ENCODE results near the gene PCDHA7. TPM values are rescaled to one million over a fixed set of nuclear protein-coding genes. Genes with fewer than 3 reads are reported as not detected.

PCDHA7 gene
- total and polyA plus RNA-seq, 4 donors, result 0.10 to 0.52 (median 0.21) TPM

DNA sequence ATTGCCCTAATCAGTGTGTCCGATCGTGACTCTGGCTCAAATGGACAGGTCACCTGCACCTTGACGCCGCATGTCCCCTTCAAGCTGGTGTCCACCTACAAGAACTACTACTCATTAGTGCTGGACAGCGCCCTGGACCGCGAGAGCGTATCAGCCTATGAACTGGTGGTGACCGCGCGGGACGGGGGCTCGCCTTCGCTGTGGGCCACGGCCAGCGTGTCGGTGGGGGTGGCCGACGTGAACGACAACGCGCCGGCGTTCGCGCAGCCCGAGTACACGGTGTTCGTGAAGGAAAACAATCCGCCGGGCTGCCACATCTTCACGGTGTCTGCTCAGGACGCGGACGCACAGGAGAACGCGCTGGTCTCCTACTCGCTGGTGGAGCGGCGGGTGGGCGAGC lies 49.3 kb downstream of the PCDHA7 start:
- no peak for DNase-seq
- WGBS, 2 donors, result 37 to 45% methylated on average over 41 of the region's 41 CpGs
- peaks cover 0 to 8% (median 0%) of the 10 kb centered on the region in 3 donors for H3K27me3 ChIP-seq (ENCODE audit: control insufficient read depth in 3 of 3, insufficient read depth in 3 of 3, low read length in 2 of 3)
- H3K9ac ChIP-seq (ENCODE audit: insufficient read depth in 1 of 2, low read length in 2 of 2), result no peak overlapping the region
- no peak overlapping the region for H3K4me3 ChIP-seq
- H3K27ac ChIP-seq (ENCODE audit: low read depth in 1 of 2, low read length in 1 of 2), result no peak overlapping the region
- H3K9me3 ChIP-seq (ENCODE audit: control insufficient read depth in 4 of 4, insufficient read depth in 3 of 4, low read length in 3 of 4), result peaks cover 4 to 20% (median 7%) of the 10 kb centered on the region in 4 donors
- H3K36me3 ChIP-seq (ENCODE audit: control insufficient read depth in 4 of 4, insufficient read depth in 4 of 4, low read length in 4 of 4), result no peaks in the 10 kb centered on the region
- H3K4me1 ChIP-seq (ENCODE audit: control insufficient read depth in 5 of 5, insufficient read depth in 5 of 5, low read length in 5 of 5), result peaks cover 0 to 5% (median 0%) of the 10 kb centered on the region in 5 donors
- TF ChIP-seq, protein P1, sequence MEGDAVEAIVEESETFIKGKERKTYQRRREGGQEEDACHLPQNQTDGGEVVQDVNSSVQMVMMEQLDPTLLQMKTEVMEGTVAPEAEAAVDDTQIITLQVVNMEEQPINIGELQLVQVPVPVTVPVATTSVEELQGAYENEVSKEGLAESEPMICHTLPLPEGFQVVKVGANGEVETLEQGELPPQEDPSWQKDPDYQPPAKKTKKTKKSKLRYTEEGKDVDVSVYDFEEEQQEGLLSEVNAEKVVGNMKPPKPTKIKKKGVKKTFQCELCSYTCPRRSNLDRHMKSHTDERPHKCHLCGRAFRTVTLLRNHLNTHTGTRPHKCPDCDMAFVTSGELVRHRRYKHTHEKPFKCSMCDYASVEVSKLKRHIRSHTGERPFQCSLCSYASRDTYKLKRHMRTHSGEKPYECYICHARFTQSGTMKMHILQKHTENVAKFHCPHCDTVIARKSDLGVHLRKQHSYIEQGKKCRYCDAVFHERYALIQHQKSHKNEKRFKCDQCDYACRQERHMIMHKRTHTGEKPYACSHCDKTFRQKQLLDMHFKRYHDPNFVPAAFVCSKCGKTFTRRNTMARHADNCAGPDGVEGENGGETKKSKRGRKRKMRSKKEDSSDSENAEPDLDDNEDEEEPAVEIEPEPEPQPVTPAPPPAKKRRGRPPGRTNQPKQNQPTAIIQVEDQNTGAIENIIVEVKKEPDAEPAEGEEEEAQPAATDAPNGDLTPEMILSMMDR (IDR thresholded peaks at IDR 0.05; ENCODE audit: control extremely low read depth, extremely low read depth), result no peak
- no peak for ATAC-seq (ENCODE audit: insufficient read depth, low FRiP score)

DNA sequence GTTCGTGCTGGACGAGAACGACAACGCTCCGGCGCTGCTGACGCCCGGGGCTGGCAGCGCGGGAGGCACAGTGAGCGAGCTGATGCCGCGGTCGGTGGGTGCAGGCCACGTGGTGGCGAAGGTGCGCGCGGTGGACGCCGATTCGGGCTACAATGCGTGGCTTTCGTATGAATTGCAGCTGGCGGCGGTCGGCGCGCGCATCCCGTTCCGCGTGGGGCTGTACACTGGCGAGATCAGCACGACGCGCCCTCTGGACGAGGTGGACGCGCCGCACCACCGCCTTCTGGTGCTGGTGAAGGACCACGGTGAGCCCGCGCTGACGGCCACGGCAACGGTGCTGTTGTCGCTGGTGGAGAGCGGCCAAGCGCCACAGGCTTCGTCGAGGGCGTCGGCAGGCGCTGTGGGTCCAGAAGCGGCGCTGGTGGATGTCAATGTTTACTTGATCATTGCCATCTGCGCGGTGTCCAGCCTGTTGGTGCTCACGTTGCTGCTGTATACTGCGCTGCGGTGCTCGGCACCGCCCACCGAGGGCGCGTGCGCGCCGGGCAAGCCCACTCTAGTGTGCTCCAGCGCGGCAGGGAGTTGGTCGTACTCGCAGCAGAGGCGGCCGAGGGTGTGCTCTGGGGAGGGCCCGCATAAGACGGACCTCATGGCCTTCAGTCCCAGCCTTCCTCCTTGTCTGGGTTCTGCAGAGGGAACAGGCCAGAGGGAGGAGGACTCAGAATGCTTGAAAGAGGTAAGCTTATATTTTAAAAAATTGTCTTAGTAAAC lies 50.0 kb downstream of the PCDHA7 start:
- 37 to 44% methylated on average over 79 of the region's 79 CpGs for WGBS, 2 donors
- Histone ChIP-seq H3K4me3 (no peak overlapping the region), H3K4me1 (ENCODE audit: control insufficient read depth in 5 of 5, insufficient read depth in 5 of 5, low read length in 5 of 5) (peaks cover 0 to 5% (median 0%) of the 10 kb centered on the region in 5 donors), H3K9ac (ENCODE audit: insufficient read depth in 1 of 2, low read length in 2 of 2) (no peak overlapping the region), H3K9me3 (ENCODE audit: control insufficient read depth in 4 of 4, insufficient read depth in 3 of 4, low read length in 3 of 4) (peaks cover 4 to 20% (median 7%) of the 10 kb centered on the region in 4 donors), H3K27me3 (ENCODE audit: control insufficient read depth in 3 of 3, insufficient read depth in 3 of 3, low read length in 2 of 3) (peaks cover 0 to 8% (median 0%) of the 10 kb centered on the region in 3 donors), H3K36me3 (ENCODE audit: control insufficient read depth in 4 of 4, insufficient read depth in 4 of 4, low read length in 4 of 4) (no peaks in the 10 kb centered on the region), H3K27ac (ENCODE audit: low read depth in 1 of 2, low read length in 1 of 2) (no peak overlapping the region)
- TF ChIP-seq, protein P1 (IDR thresholded peaks at IDR 0.05; ENCODE audit: control extremely low read depth, extremely low read depth), result no peak
- ATAC-seq (ENCODE audit: insufficient read depth, low FRiP score), result no peak
- DNase-seq, result no peak

Other genes with a start within 250 kb of the PCDHA7 start
- 10 to 100 TPM; 57.9 to 86.0 TPM for gene CD14, start 201.1 kb upstream of the PCDHA7 start, total RNA-seq
- gene CD14, start 201.1 kb upstream of the PCDHA7 start, polyA plus RNA-seq, result 100 to 1,000 TPM in 1 of 2 donors, 10 to 100 TPM in 1; 74.5 to 357 TPM
- 10 to 100 TPM in 1 of 2 donors, 1 to 10 TPM in 1; 9.0 to 14.9 TPM for gene TMCO6, start 194.8 kb upstream of the PCDHA7 start, total RNA-seq
- 10 to 100 TPM; 13.2 to 25.8 TPM for gene TMCO6, start 194.8 kb upstream of the PCDHA7 start, polyA plus RNA-seq
- 10 to 100 TPM; 35.4 to 57.9 TPM for gene NDUFA2, start 186.6 kb upstream of the PCDHA7 start, total RNA-seq
- gene NDUFA2, start 186.6 kb upstream of the PCDHA7 start, polyA plus RNA-seq, result 100 to 1,000 TPM; 133 to 365 TPM
- 100 to 1,000 TPM in 1 of 2 donors, 10 to 100 TPM in 1; 85.3 to 104 TPM for gene IK, start 186.4 kb upstream of the PCDHA7 start, total RNA-seq
- gene IK, start 186.4 kb upstream of the PCDHA7 start, polyA plus RNA-seq, result 10 to 100 TPM; 58.3 to 95.7 TPM
- 10 to 100 TPM; 15.0 to 25.5 TPM for gene WDR55, start 169.4 kb upstream of the PCDHA7 start, total RNA-seq
- 10 to 100 TPM; 16.6 to 17.9 TPM for gene WDR55, start 169.4 kb upstream of the PCDHA7 start, polyA plus RNA-seq
- gene DND1, start 160.7 kb upstream of the PCDHA7 start, total RNA-seq, result 1 to 10 TPM in 1 of 2 donors, under 1 TPM in 1; 0.60 to 1.7 TPM
- 1 to 10 TPM; 1.5 to 1.9 TPM for gene DND1, start 160.7 kb upstream of the PCDHA7 start, polyA plus RNA-seq
- 10 to 100 TPM; 46.9 to 54.6 TPM for gene HARS1, start 142.9 kb upstream of the PCDHA7 start, total RNA-seq
- gene HARS1, start 142.9 kb upstream of the PCDHA7 start, polyA plus RNA-seq, result 10 to 100 TPM; 43.8 to 49.8 TPM
- 10 to 100 TPM; 24.6 to 37.2 TPM for gene HARS2, start 142.8 kb upstream of the PCDHA7 start, total RNA-seq
- gene HARS2, start 142.8 kb upstream of the PCDHA7 start, polyA plus RNA-seq, result 10 to 100 TPM; 15.6 to 18.8 TPM
- 10 to 100 TPM; 30.2 to 43.3 TPM for gene ZMAT2, start 133.8 kb upstream of the PCDHA7 start, total RNA-seq
- gene ZMAT2, start 133.8 kb upstream of the PCDHA7 start, polyA plus RNA-seq, result 10 to 100 TPM; 52.1 to 73.8 TPM
- gene PCDHA1, start 48.1 kb upstream of the PCDHA7 start, total RNA-seq, result not detected
- under 1 TPM; 0.02 to 0.30 TPM for gene PCDHA1, start 48.1 kb upstream of the PCDHA7 start, polyA plus RNA-seq
- under 1 TPM; 0.15 to 0.43 TPM for gene PCDHA2, start 39.4 kb upstream of the PCDHA7 start, total RNA-seq
- gene PCDHA2, start 39.4 kb upstream of the PCDHA7 start, polyA plus RNA-seq, result under 1 TPM in 1 of 2 donors, not detected in 1; 0.02 TPM
- under 1 TPM; 0.31 to 0.74 TPM for gene PCDHA3, start 33.2 kb upstream of the PCDHA7 start, total RNA-seq
- gene PCDHA3, start 33.2 kb upstream of the PCDHA7 start, polyA plus RNA-seq, result under 1 TPM; 0.07 to 0.22 TPM
- 1 to 10 TPM; 1.6 to 2.9 TPM for gene PCDHA4, start 27.2 kb upstream of the PCDHA7 start, total RNA-seq
- under 1 TPM; 0.26 to 0.41 TPM for gene PCDHA4, start 27.2 kb upstream of the PCDHA7 start, polyA plus RNA-seq
- under 1 TPM; 0.34 to 0.46 TPM for gene PCDHA5, start 12.7 kb upstream of the PCDHA7 start, total RNA-seq
- under 1 TPM in 1 of 2 donors, not detected in 1; 0.10 TPM for gene PCDHA5, start 12.7 kb upstream of the PCDHA7 start, polyA plus RNA-seq
- under 1 TPM; 0.51 to 0.92 TPM for gene PCDHA6, start 6.3 kb upstream of the PCDHA7 start, total RNA-seq
- under 1 TPM; 0.11 to 0.20 TPM for gene PCDHA6, start 6.3 kb upstream of the PCDHA7 start, polyA plus RNA-seq
- gene PCDHA8, start 6.9 kb downstream of the PCDHA7 start, total RNA-seq, result under 1 TPM; 0.23 to 0.37 TPM
- gene PCDHA8, start 6.9 kb downstream of the PCDHA7 start, polyA plus RNA-seq, result under 1 TPM in 1 of 2 donors, not detected in 1; 0.14 TPM
- gene PCDHA9, start 14.1 kb downstream of the PCDHA7 start, total RNA-seq, result under 1 TPM; 0.49 to 0.68 TPM
- gene PCDHA9, start 14.1 kb downstream of the PCDHA7 start, polyA plus RNA-seq, result not detected
- gene PCDHA10, start 21.6 kb downstream of the PCDHA7 start, total RNA-seq, result 1 to 10 TPM in 1 of 2 donors, under 1 TPM in 1; 0.48 to 1.6 TPM
- under 1 TPM; 0.02 to 0.11 TPM for gene PCDHA10, start 21.6 kb downstream of the PCDHA7 start, polyA plus RNA-seq
- gene PCDHA11, start 34.7 kb downstream of the PCDHA7 start, total RNA-seq, result 1 to 10 TPM in 1 of 2 donors, under 1 TPM in 1; 0.74 to 1.6 TPM
- gene PCDHA11, start 34.7 kb downstream of the PCDHA7 start, polyA plus RNA-seq, result under 1 TPM; 0.08 to 0.31 TPM
- 1 to 10 TPM in 1 of 2 donors, under 1 TPM in 1; 0.23 to 3.6 TPM for gene PCDHA12, start 41.0 kb downstream of the PCDHA7 start, total RNA-seq
- gene PCDHA12, start 41.0 kb downstream of the PCDHA7 start, polyA plus RNA-seq, result under 1 TPM; 0.74 to 0.98 TPM
- 1 to 10 TPM in 1 of 2 donors, under 1 TPM in 1; 0.77 to 2.9 TPM for gene PCDHA13, start 47.9 kb downstream of the PCDHA7 start, total RNA-seq
- 1 to 10 TPM in 1 of 2 donors, under 1 TPM in 1; 0.15 to 1.0 TPM for gene PCDHA13, start 47.9 kb downstream of the PCDHA7 start, polyA plus RNA-seq
- gene PCDHAC1, start 92.0 kb downstream of the PCDHA7 start, total RNA-seq, result 10 to 100 TPM in 1 of 2 donors, under 1 TPM in 1; 0.88 to 10.0 TPM
- 1 to 10 TPM in 1 of 2 donors, under 1 TPM in 1; 0.41 to 1.0 TPM for gene PCDHAC1, start 92.0 kb downstream of the PCDHA7 start, polyA plus RNA-seq
- 10 to 100 TPM in 1 of 2 donors, 1 to 10 TPM in 1; 5.2 to 13.8 TPM for gene PCDHAC2, start 132.2 kb downstream of the PCDHA7 start, total RNA-seq
- 1 to 10 TPM; 1.3 to 1.6 TPM for gene PCDHAC2, start 132.2 kb downstream of the PCDHA7 start, polyA plus RNA-seq
- gene PCDHB1, start 217.1 kb downstream of the PCDHA7 start, total RNA-seq, result under 1 TPM; 0.11 to 0.28 TPM
- gene PCDHB1, start 217.1 kb downstream of the PCDHA7 start, polyA plus RNA-seq, result under 1 TPM; 0.01 to 0.04 TPM

Data from lung (tissue), 12 donors.